ENCODE measurements around the gene CX3CL1.
"Not testable (repeated sequence)": the region's sequence is repeated elsewhere in the genome, so short reads cannot be mapped to it uniquely, and the experiment has no call there.

Gene CX3CL1

DNA sequence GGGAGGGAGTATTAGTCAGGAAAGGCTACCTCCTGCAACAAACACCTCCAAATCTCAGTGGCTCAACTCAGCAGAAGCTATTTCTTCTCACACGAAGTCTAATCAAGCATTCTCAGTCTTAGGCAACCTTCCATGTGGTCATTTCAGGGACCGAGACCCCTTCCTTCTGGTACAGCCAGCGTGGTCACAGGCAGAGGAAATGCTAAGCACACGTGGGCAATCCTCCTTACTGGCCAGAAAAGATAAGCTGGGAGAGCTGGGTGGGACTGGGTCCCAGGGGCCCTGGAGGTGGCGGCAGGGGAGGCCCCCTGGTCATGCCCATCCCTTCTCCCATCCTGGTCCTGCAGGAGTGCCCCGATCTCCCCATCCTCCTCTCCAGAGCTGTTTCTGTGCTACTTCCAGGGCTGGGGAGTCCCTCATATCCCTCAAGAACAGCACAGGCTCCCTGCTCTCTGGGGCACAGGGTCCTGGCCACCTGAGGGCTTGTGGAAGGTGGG, 5.7 kb upstream of the CX3CL1 start:
- TF ChIP-seq, protein P1, sequence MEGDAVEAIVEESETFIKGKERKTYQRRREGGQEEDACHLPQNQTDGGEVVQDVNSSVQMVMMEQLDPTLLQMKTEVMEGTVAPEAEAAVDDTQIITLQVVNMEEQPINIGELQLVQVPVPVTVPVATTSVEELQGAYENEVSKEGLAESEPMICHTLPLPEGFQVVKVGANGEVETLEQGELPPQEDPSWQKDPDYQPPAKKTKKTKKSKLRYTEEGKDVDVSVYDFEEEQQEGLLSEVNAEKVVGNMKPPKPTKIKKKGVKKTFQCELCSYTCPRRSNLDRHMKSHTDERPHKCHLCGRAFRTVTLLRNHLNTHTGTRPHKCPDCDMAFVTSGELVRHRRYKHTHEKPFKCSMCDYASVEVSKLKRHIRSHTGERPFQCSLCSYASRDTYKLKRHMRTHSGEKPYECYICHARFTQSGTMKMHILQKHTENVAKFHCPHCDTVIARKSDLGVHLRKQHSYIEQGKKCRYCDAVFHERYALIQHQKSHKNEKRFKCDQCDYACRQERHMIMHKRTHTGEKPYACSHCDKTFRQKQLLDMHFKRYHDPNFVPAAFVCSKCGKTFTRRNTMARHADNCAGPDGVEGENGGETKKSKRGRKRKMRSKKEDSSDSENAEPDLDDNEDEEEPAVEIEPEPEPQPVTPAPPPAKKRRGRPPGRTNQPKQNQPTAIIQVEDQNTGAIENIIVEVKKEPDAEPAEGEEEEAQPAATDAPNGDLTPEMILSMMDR (IDR thresholded peaks at IDR 0.05; ENCODE audit: borderline replicate concordance, insufficient read depth, low read depth, low read length): no peak
- H3K4me3 ChIP-seq (ENCODE audit: low read depth, low read length): no peak overlapping the region

DNA sequence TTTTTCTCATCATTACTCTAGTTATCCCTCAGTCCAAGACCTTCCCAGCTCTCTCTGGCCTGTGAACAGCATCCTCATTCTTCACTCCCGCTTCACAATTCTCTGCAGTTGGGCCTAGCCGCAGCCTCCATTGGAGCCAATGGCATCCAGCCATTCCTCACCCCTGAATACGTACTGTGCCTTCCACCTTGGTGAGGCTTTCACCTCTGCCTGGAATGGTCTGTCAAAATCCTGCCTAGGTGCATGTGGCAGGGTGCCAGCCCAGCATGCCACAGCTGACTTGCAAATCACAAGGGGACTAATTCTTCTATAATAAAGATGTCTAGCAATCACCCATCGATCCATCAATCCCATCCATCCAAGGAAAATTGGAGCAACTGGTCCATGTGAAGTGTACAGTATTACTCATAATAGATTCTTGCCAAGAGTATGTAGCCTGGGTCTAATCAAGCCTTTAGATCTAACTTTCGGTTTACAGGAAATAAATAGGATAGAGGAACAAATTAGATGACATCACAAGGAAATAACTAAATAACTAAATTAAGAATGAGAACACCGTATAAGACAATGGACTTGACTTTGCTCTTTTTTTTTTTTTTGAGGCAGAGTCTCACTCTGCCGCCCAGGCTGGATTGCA, 5.1 kb upstream of the CX3CL1 start:
- TF ChIP-seq, protein P1 (IDR thresholded peaks at IDR 0.05; ENCODE audit: borderline replicate concordance, insufficient read depth, low read depth, low read length): no peak

DNA sequence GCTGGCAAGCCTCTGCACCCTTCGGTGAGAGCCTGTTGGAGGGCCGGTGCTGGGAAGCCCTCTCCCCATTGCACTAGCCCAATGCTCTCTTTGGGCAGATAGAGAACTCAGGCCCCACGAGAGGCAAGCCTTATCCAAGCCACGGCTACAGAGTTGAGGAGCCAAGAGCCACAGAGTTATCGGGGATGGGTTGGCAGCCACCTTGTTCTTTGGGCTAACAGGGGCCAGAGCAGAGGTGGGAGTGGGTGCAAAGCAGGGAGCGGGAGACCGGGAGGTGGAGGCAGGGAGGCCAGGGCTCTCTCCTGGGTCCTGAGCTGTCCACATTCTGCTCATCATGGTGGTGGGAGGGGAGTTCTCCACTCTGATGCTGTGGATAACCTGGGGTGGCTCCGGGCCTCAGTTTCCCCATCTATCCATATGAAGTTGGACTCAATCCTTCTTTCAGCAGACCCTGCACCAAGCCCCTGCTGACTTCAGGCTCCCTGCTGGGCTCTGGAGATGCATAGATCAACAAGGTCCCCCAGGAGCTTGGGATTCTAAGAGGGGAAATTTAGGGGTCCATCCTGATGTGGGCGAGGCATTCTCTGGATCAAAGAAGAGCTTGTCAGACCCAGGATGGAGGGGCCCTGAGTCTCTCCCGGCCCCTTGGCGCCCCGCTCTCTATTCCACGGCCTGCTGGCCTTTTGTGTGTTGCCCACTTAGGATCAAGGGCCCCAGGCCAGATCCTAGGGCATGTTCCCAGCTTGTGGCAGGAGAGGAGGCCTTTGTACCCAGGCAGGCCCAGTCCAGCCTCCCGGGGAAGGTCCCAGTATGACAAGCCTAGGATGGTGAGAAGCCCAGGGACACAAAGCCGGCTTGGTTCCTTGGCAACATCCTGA, 557 bp upstream of the CX3CL1 start:
- no peak overlapping the region for H3K4me3 ChIP-seq (ENCODE audit: low read depth, low read length)
- TF ChIP-seq, protein P1 (IDR thresholded peaks at IDR 0.05; ENCODE audit: borderline replicate concordance, insufficient read depth, low read depth, low read length): no peak

More for the DNA sequence above, 5.1 kb upstream of the CX3CL1 start:
- no peak overlapping the region for H3K4me3 ChIP-seq (ENCODE audit: low read depth, low read length)

DNA sequence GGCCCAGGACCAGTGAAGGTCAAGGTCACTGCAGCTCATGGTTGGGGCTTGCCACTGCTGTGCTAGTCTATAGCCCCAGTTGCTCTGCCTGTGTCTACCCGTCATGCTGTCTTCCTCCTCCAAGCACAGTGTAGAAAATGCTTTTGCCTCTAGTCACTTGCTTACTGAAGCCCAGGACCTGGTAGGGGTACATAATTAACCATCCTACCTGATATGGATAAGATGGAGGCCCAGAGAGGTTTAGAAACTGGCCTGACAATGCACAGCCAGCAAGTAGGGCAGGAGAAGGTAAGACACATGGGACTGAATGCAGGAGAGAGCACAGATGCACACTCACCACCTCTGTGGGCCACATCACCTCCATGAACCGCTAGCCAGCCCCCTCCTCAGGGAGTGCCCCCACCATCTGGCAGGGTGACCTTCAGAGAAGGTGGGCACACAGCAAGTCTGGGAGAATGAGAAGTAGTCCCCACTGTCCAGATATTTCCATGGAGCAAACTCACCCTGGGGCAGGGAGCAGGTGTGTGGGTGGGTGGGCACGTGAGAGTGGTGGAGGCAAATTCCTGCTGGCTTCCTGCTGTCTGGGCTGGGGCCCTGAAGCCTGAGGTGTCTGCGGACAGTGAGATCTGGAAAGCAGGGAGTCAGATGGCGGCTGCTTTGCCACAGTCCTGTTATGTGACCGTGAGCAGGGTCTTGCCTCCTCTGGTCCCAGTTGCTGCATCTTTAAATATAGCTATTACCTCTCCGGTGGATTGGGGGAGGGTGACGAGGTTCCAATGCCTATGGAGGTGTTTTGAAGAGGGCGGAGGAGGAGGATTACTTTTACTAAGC, 1.0 kb downstream of the CX3CL1 start:
- TF ChIP-seq, protein P1 (IDR thresholded peaks at IDR 0.05; ENCODE audit: borderline replicate concordance, insufficient read depth, low read depth, low read length): no peak

DNA sequence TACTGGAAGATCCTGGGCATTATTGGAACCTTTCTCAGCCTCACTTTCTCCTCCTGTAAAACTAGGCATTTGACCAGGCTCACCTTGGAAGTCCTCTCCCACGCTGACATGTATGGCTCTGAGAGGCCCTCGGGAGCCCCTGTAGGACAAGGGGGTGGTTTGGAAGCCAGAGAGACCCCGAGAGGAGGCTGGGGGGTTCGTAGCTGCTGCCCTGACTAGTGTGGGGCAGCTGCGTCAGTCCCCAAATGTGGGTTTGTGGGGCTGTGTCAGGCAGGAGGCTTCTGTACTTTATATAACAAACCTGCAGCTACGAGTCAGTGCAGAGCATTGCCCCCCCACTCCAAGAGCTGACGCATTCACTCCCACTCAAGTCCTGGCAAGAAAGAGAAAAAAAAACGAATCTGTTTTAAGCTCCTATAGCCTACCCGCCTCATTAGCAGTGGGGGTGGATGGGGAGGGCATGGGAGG, 1.8 kb downstream of the CX3CL1 start:
- TF ChIP-seq, protein P1 (IDR thresholded peaks at IDR 0.05; ENCODE audit: borderline replicate concordance, insufficient read depth, low read depth, low read length): no peak
- H3K4me3 ChIP-seq (ENCODE audit: low read depth, low read length): no peak overlapping the region

More for the DNA sequence above, 1.0 kb downstream of the CX3CL1 start:
- H3K4me3 ChIP-seq (ENCODE audit: low read depth, low read length): no peak overlapping the region

DNA sequence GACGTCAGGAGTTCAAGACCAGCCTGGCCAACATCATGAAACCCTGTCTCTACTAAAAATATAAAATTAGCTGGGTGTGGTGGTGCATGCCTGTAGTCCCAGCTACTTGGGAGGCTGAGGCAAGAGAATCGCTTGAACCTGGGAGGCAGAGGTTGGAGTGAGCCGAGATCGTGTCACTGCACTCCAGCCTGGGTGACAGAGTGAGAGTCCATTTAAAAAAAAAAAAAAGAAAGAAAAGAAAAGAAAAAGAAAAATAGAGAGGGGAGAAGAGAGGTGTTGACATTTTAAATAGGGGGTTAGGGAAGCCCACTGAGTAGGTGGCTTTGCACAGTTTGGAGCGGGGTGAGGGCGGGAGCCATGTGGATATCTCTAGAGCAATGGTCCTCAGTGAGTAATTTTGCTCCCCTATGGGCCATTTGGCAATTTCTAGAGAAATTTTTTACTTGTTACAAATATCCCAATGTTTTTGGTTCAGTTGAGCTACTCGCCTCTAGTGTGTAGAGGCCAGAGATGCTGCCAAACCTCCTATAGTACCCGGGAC, 2.7 kb downstream of the CX3CL1 start:
- H3K4me3 ChIP-seq (ENCODE audit: low read depth, low read length): not testable (repeated sequence)

Data from GM12875 (cell line).